Stomach smooth muscle (tissue), 2 donors: Measurements from ENCODE around the gene RUNX2.

Source experiments
- H3K27ac ChIP-seq: one replicate; pipeline ENCODE4 v1.7.0; 2013; ENCODE audit warnings: mild to moderate bottlenecking, low read length, inconsistent platforms
- H3K27me3 ChIP-seq, 2 donors: one replicate each; pipeline ENCODE4 v1.7.0; 2013; ENCODE audit warnings: low read length in 2 of 2; ENCODE audit not compliant: insufficient read depth in 2 of 2, control insufficient read depth in 1 of 2
- H3K36me3 ChIP-seq, 2 donors: one replicate each; pipeline ENCODE4 v1.7.0; 2013; ENCODE audit warnings: low read length in 2 of 2; ENCODE audit not compliant: control insufficient read depth in 2 of 2, insufficient read depth in 2 of 2
- H3K4me1 ChIP-seq: one replicate; pipeline ENCODE4 v1.7.0; 2013; ENCODE audit warnings: low read length; ENCODE audit not compliant: control insufficient read depth, insufficient read depth
- H3K4me3 ChIP-seq, 2 donors: one replicate each; pipeline ENCODE4 v1.7.0; 2013; ENCODE audit warnings: low read length in 2 of 2
- H3K9ac ChIP-seq, 2 donors: one replicate each; pipeline ENCODE4 v1.7.0; 2013; ENCODE audit warnings: low read length in 2 of 2, mild to moderate bottlenecking in 1 of 2
- H3K9me3 ChIP-seq, 2 donors: one replicate each; pipeline ENCODE4 v1.7.0; 2013; ENCODE audit warnings: low read length in 2 of 2; ENCODE audit not compliant: control insufficient read depth in 2 of 2
- donor health status: healthy.
- donor health status: Pancreatic carcinoma.

The RUNX2 gene

GRCh38 chr6:45704056-45704800 is 376.1 kb downstream of the RUNX2 start:
- Histone ChIP-seq H3K4me1 (no peaks in the 10 kb centered on the region), H3K9ac (no peak overlapping the region), H3K27ac (no peak overlapping the region), H3K36me3 (no peaks in the 10 kb centered on the region), H3K27me3 (no peaks in the 10 kb centered on the region), H3K9me3 (no peaks in the 10 kb centered on the region), H3K4me3 (no peak overlapping the region)

GRCh38 chr6:45705137-45705855 is 377.2 kb downstream of the RUNX2 start:
- Histone ChIP-seq H3K9ac (no peak overlapping the region), H3K27ac (no peak overlapping the region)

GRCh38 chr6:45706319-45706718 is 378.2 kb downstream of the RUNX2 start:
- Histone ChIP-seq H3K36me3 (no peaks in the 10 kb centered on the region), H3K4me1 (no peaks in the 10 kb centered on the region), H3K9me3 (no peaks in the 10 kb centered on the region), H3K4me3 (no peak overlapping the region), H3K27me3 (no peaks in the 10 kb centered on the region), H3K27ac (no peak overlapping the region), H3K9ac (no peak overlapping the region)

More at GRCh38 chr6:45705137-45705855, 377.2 kb downstream of the RUNX2 start:
- Histone ChIP-seq H3K4me3 (no peak overlapping the region), H3K27me3 (no peaks in the 10 kb centered on the region), H3K9me3 (no peaks in the 10 kb centered on the region), H3K36me3 (no peaks in the 10 kb centered on the region), H3K4me1 (no peaks in the 10 kb centered on the region)

- Histone ChIP-seq H3K4me3 (no peak overlapping the region), H3K9me3 (no peaks in the 10 kb centered on the region), H3K27me3 (no peaks in the 10 kb centered on the region), H3K27ac (no peak overlapping the region), H3K9ac (no peak overlapping the region), H3K4me1 (no peaks in the 10 kb centered on the region), H3K36me3 (no peaks in the 10 kb centered on the region)
Observed at GRCh38 chr6:45707176-45707575, 379.0 kb downstream of the RUNX2 start.

- Histone ChIP-seq H3K4me3 (no peak overlapping the region), H3K9me3 (no peaks in the 10 kb centered on the region), H3K9ac (no peak overlapping the region), H3K27ac (no peak overlapping the region), H3K4me1 (no peaks in the 10 kb centered on the region), H3K36me3 (no peaks in the 10 kb centered on the region), H3K27me3 (no peaks in the 10 kb centered on the region)
Observed at GRCh38 chr6:45709781-45710220, 381.7 kb downstream of the RUNX2 start.

- H3K27ac ChIP-seq = no peak overlapping the region
- no peak overlapping the region for H3K9ac ChIP-seq
- no peaks in the 10 kb centered on the region for H3K9me3 ChIP-seq
- no peak overlapping the region for H3K4me3 ChIP-seq
- peaks cover 0 to 1% of the 10 kb centered on the region in 2 donors for H3K27me3 ChIP-seq
- no peaks in the 10 kb centered on the region for H3K36me3 ChIP-seq
- no peaks in the 10 kb centered on the region for H3K4me1 ChIP-seq
Observed at GRCh38 chr6:45710304-45710821, 382.2 kb downstream of the RUNX2 start.

- no peaks in the 10 kb centered on the region for H3K36me3 ChIP-seq
- no peaks in the 10 kb centered on the region for H3K4me1 ChIP-seq
- H3K27ac ChIP-seq = no peak overlapping the region
- H3K9ac ChIP-seq = no peak overlapping the region
- no peak overlapping the region for H3K4me3 ChIP-seq
- H3K27me3 ChIP-seq = peaks cover 0 to 2% of the 10 kb centered on the region in 2 donors
- no peaks in the 10 kb centered on the region for H3K9me3 ChIP-seq
Observed at GRCh38 chr6:45712076-45712475, 383.9 kb downstream of the RUNX2 start.

GRCh38 chr6:45712786-45713185 is 384.7 kb downstream of the RUNX2 start:
- Histone ChIP-seq H3K9me3 (no peaks in the 10 kb centered on the region), H3K4me3 (no peak overlapping the region), H3K4me1 (no peaks in the 10 kb centered on the region), H3K36me3 (no peaks in the 10 kb centered on the region), H3K9ac (no peak overlapping the region), H3K27me3 (peaks cover 0 to 2% of the 10 kb centered on the region in 2 donors), H3K27ac (no peak overlapping the region)
